GM12872 (cell line): ENCODE results near the gene PAPPA.

Source experiments
- TF ChIP-seq, protein P1 (sequence below): IDR thresholded peaks from 3 replicates; pipeline ENCODE4 v1.5.1; 2011; ENCODE audit warnings: low read depth, mild to moderate bottlenecking, low read length, moderate library complexity; ENCODE audit not compliant: insufficient read depth

PAPPA gene

DNA sequence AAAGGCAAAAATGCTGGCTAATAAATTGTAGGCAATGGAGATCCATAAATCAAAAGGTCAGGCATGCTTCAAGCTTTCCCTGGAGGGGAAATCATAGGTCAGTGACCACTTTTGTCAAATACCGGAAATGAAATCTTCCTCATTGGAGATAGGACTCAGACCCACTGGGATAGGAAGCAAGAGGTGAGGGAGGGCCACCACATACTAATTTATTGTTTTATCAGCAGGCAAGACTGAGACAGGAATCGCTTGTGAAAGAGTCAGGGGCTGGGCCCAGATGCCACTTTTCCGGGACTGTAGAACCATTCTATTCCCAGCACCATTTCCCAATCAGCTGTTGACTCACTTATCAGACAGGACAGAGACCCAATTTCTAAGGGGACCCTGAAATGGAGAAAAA lies 277.3 kb downstream of the PAPPA start:
- TF ChIP-seq, protein P1, sequence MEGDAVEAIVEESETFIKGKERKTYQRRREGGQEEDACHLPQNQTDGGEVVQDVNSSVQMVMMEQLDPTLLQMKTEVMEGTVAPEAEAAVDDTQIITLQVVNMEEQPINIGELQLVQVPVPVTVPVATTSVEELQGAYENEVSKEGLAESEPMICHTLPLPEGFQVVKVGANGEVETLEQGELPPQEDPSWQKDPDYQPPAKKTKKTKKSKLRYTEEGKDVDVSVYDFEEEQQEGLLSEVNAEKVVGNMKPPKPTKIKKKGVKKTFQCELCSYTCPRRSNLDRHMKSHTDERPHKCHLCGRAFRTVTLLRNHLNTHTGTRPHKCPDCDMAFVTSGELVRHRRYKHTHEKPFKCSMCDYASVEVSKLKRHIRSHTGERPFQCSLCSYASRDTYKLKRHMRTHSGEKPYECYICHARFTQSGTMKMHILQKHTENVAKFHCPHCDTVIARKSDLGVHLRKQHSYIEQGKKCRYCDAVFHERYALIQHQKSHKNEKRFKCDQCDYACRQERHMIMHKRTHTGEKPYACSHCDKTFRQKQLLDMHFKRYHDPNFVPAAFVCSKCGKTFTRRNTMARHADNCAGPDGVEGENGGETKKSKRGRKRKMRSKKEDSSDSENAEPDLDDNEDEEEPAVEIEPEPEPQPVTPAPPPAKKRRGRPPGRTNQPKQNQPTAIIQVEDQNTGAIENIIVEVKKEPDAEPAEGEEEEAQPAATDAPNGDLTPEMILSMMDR: no peak

DNA sequence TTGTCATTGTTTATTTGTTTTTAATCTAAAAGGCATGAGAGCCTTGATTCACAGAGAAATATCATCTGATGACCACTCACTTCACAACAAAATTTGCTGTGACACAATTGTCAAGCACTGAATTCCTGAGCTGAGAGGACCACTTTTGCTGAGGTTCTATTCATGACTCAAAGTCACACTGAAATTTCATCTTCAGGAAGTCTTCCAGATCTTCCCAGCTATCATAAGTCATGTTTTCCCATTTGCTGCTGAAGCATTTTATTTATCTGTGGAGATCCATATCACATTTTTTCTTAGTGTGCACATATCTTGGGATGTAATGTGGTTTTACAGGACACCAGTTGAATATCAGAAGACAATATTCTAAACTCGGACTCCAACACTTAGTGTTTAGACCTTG lies 278.5 kb downstream of the PAPPA start:
- TF ChIP-seq, protein P1: no peak

DNA sequence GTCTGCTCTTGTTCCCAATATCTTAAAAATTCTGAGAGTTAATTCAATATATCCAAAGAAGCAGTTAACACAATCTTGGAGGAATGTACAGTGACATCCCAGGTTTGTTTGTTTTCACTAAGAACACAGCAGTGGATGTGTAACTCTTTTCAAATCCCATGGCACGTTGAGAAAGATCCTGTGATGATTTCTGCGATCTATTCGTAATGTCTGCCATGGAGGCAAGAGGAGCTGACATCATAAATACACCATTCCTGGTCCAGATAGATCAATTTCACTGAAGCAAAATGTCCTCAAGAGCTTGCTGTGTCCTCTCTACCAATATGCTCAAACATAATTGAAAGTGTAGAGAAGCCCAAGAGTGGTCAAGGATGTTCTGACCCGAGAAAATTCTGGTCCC lies 280.7 kb downstream of the PAPPA start:
- TF ChIP-seq, protein P1: no peak

DNA sequence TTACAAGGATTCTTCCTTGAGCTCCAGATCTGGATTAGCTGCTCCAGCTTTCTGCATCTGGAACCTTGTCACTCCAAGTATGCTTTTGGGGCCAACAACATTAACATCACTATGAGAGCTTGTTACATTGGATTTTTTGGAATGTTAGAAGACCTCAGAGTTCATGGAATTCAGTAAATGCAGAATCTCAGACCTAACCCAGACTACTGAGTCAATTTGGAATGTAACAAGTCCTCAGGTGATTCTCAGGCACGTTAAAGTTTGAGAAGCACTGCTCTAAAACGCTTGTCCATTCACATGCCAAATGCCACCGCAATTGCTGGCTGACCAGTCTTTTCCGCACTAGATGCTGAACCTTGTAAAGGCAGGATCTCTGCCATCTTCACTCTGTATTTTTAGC lies 282.1 kb downstream of the PAPPA start:
- TF ChIP-seq, protein P1: no peak

DNA sequence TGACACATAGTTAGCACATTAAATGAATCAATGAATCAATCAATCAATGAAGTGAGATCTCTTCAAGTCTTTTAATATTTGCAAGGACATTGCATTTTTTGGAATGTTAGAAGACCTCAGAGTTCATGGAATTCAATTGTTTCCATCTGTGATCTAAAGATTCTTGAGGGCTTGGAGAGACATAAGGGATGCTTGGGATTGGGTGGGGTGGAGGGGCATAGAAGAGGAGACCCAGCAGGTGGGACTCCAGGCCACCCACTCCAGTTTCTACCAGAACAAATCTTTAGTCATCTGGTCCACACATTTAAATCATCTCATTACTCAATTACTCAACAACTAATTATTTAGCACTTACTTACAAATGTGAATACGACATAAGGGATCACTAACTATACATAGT lies 282.5 kb downstream of the PAPPA start:
- TF ChIP-seq, protein P1: no peak

DNA sequence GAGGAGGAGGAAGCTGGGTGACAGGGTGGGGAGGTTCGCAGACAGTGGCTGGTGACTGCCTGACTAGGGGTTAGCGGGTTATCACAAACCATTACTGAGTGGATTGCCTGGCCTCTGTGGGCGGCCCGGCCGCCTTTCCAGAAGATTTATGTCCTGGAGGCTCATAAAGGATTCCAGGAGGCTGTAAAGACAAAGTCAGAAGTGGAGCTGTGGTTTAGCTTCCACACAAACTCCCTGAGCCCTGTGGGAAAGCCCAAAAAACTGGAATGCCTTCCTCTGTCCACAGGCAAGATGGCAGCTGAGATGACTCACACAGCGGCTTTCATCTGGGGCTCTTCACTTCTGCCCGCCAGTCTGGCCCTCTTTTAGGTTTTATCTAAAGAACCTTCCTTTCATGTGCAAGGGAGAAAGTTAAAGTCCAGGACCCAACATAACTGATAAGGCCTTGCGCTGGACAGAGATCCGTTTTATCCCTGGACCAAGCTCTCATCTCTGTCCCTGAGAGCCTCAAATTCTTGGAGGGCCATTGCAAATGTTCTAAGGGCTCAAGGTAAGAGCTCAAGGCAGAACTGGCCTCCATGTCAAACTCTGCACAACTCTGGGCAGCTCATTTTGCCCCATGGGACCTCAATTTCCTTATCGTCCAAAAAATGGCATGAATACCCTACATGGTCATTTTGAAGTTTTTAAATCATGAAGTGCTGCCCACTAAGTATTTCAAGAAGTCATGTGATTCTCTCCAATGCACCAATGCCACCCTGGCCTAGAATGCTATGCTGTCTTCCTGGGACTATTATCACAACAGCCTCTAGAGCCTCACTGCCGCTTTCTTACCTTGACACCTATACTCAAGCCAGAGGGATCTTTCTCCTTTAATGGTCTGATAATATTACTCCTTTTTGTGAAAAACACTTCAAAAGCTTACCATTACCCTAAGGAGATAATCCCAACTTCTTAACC lies 284.1 kb downstream of the PAPPA start:
- TF ChIP-seq, protein P1: no peak

DNA sequence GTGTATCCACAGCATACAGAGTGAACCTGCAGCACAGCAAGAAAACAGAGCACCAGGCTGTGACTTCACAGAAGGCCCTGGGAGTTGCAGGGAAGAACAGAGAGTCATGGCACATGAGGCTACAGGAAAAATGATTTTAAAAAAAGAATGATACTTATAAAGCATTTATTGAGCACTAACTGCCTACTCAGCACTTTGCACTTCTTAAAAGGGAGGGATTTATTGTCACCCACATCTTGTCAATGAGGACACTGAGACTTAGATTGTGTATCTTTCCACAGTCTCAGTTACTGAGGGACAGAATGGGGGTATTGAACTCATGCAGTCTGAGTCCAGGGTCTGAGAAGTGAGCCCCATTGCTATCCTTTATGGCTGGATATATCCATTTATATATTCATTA lies 288.9 kb downstream of the PAPPA start:
- TF ChIP-seq, protein P1: no peak
